GM23248 (cell line): ENCODE measurements around the gene AKT3.
"Not testable (repeated sequence)": the region's sequence is repeated elsewhere in the genome, so short reads cannot be mapped to it uniquely, and the experiment has no call there.

ENCODE experiments used
- EZH2 ChIP-seq: fragments of 200-600 bp; sonication (generic); IDR thresholded peaks from 2 replicates; pipeline ENCODE4 v1.6.1; 2018; ENCODE audit warnings: antibody characterized with exemption, mild to moderate bottlenecking; ENCODE audit not compliant: insufficient read depth, poor library complexity, severe bottlenecking
- EZH2phosphoT487 ChIP-seq: fragments of 200-600 bp; sonication (generic); IDR thresholded peaks from 2 replicates; pipeline ENCODE4 v1.6.1; 2018; ENCODE audit warnings: antibody characterized with exemption, moderate library complexity, mild to moderate bottlenecking, low read depth; ENCODE audit not compliant: insufficient read depth

DNA sequence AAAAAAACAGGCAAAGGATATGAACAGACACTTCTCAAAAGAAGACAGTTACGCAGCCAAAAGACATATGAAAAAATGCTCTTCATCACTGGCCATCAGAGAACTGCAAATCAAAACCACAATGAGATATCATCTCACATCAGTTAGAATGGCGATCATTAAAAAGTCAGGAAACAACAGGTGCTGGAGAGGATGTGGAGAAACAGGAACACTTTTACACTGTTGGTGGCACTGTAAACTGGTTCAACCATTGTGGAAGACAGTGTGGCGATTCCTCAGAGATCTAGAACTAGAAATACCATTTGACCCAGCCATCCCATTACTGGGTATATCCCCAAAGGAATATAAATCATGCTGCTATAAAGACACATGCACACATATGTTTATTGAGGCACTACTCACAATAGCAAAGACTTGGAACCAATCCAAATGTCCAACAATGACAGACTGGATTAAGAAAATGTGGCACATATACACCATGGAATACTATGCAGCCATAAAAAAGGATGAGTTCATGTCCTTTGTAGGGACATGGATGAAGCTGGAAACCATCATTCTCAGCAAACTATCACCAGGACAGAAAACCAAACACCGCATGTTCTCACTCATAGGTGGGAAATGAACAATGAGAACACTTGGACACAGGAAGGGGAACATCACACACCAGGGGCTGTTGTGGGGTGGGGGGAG, 77.5 kb downstream of the AKT3 start:
- TF ChIP-seq EZH2phosphoT487, EZH2: not testable (repeated sequence)
